Fibroblast of skin of left quadriceps (primary cell): ENCODE data around the gene AMACR.
"Not testable (repeated sequence)": the region's sequence is repeated elsewhere in the genome, so short reads cannot be mapped to it uniquely, and the experiment has no call there.

Experiments used
- DNase-seq, 2 experiments: peaks; one replicate each; pipeline ENCODE4 v3.0.0-alpha.2; 2013; ENCODE audit warnings: low read depth in 2 of 2

Gene AMACR

DNA sequence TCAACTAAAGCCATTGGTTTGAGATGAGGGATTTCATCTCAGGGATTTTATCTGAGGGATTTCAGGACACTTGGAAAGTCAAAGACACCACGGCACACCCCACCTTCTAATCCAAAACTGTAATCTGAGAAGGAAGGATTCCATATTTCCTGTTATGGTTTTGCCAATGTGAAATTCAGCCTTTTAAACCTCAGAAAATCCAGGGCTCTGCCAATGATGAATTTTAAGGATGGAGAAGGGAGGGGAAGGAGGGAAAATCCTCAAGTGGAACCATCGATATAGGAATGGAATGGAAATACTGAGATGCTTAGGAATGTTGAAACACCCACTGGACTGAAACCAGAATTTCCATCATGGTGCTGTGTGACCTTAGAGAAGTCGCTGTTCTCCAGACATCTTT is 29.9 kb upstream of the AMACR start:
- DNase-seq = no peak

DNA sequence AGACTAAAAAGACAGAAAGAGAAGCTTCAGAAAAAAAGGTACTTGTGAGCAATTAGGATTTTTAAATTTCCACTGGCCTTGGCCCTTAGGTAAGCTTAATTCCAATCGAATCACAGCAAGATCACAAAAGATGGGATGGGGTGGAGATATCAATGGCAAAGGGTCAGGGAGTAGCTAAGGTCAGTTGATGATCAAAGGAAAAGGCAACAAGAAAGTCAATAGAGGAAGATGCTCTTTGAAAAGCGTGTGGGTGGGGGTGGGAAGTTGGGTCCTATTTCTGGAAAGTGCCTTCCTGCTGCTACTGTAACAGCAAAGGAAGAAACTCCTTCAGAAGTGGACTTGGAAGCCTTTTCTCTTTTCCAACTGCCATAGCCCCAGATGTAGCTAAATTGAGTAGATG is 27.9 kb upstream of the AMACR start:
- DNase-seq = no peak

DNA sequence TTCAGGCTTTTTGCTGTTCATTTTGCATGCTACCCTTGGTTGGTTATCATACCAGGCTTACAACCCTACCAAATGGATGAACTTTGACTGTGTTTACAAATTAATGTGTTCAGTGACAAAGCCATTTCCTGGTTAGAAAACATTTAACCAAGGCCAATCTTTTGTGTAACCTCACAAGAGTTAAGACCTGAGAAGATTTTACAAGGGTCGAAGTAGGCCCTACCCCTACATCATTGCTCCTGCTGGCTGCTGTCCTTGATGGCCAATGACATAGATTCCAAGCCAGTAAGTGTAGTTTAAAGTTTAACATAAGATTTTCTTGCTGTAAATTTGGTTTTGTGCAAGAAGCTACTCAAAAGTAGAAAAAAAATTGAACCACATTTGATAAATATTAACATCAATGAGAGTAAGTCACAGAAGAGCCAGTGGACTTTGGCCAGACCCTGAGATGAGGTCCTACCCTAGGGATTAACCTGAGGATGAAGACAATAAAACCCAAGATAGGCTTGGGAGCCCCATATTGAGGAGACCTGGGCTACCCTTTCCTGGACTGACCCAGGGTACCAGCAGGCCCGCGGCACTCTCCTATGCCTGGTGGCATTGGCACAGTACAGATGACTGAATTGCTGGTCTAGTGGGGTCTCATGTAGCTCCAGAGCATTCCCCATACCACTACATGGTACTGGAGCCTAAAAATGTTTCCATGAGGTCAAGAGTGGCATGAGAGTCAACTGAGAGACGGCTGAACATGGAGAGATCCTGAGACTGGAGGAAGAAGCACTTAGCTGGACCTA is 26.9 kb upstream of the AMACR start:
- DNase-seq = no peak

DNA sequence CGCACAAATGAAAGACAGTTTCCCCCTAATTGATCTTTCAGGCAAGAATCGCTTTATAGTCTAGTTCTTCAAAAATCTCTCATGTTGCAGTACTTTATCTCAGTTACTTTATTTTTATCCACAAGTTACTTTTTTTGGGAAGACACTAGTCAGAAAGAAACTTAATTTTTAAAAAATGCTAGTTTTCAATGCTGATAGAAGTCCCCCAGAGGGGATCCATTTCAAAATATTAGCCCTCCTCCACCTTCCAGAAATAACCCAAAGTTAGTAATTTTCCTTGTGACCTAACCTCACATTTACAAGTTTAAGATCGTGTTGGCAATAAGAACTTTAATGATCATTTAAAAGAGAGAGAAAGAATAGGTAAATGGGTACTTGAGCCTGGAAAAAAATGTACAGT is 24.1 kb upstream of the AMACR start:
- no peak for DNase-seq

DNA sequence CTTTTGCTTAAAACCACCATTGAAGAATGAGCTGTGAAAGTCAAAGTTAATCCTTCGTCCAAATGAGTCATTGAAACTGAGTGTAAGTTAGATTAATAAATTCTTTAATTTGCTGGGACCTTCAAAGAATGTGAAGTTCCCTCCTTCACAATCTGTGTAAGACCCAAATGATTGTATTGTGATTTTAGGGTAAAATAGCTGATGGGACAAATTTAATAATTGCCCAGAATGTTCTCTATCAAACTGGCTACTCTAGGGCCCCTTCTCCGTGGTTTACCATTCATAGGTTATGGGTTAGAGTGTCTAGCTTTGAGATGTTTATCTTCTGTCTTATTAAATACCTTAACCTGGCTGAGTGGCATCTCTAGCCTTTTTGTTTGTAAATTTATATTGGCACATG is 23.3 kb upstream of the AMACR start:
- no peak for DNase-seq

DNA sequence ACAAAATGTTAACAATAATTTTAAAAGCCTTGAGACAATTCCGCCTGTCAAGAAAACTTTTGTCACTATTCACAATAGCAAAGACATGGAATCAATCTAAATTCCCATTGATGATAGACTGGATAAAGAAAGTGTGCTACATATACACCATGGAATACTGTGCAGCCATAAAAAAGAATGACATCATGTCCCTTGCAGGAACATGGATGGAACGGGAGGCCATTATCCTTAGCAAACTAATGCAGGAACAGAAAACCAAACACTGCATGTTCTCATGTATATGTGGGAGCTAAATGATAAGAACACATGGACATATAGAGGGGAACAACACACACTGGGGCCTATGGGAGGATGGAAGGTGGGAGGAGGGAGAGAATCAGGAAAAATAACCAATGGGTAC is 22.7 kb upstream of the AMACR start:
- DNase-seq = not testable (repeated sequence)

DNA sequence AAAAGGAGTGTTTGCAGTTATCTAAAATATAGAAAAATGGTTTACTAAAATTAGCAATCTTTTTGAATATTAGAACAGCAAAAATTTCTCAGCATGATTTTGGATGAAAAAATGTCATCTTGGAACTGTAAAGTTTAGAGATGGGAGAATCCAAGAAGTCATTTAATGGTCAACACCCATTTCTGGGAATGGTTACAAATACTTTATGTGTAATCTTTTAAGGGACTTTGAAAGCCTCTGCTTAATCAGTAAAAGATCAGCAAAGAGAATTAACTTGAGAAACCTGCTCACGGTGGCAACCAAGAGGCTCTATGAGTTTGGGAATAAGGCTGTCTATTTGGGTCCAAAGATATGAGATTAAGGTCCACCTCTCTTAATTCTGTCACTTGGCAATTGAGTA is 22.2 kb upstream of the AMACR start:
- DNase-seq = no peak

DNA sequence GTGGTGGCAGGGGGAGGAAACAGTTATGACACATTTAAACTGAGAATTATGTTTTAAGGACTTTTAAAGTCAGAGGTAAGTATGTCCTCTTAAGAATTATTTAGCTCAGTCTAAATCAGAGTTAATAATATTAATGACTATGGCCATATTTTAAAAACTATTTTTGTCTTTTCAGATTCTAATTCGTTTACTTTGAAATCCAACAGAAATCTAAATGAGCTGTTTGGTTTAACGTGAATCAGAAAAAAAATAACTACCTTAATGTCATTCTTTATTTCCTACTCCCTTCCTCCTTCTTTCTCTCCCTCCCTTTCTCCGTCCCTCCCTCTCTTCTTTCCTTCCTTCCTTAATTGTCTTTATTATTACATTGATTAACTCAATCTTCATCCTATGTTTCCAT is 20.5 kb upstream of the AMACR start:
- no peak for DNase-seq

DNA sequence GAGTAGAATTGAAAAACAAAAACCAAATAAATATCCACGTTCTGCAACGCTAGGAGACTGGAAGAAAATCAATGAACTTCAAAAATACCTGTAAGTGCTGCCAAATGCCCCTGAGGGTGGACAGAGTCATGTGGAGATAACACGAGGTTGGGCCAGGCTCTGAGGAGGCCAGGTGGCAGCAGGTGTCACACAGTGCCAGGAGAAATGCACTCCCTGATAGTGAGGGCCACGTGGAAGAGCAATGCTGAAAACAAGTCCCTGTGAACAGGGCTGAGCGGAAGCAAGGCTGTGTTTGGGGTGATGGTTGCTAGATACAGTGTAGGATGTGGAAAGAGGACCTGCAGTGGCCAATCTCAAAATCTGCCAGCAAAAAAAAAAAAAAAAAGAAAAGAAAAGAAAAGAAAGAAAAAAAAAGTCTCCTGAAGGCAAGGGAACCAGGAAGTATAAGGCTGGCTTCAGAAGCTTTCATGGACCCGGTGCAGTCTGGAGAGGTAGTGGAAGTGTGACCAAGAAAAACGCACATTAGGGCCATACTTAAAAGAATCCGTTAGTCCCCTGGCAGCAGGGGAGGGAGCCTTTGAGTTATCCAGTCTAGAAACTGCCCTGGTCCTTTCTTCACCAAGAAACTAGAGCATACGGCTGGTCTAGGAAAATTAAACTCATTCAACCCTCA is 18.4 kb upstream of the AMACR start:
- no peak for DNase-seq

DNA sequence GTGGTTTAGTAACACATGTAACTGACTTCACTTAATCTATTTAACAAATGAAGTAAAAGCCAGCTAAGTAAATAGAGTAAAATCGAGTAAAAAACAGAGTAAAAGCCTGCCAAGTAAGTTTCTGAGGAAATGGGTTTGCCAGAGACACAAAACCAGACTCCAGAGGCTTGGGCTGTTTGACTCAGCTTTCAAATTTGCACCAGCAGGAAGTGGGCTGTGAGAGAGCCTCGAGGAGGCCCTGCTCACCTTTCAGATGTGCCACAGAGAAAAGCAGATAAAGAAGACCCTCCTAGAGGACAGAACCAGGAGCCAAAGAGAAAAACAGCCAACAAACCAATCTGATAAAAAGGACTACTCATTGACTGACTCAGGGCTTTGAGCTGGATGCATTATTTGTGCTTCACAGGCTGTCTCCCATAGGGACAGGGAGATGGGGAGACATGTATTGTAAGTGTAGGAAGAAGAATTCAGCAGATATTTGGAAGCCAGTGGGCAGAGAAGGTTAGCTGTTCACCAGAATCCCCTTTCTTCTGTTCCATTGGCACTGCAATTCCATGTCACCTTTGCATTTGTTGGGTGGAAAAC is 14.4 kb upstream of the AMACR start:
- no peak for DNase-seq

DNA sequence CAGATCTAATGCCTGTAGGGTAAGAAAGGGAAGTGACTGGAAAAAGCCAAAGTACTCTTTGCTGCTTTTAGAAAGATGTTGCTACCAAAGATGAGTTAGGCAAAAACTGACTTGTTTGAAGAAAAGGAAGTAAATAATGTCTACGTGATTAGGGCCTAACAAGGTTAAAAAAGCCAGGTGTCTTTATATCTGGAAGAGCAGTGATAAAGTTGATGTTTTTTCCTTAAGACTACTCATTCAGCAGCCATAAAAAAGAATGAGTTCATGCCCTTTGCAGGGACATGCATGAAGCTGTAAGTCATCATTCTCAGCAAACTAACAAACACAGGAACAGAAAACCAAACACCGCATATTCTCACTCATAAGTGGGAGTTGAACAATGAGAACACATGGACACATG is 13.5 kb upstream of the AMACR start:
- DNase-seq = no peak

DNA sequence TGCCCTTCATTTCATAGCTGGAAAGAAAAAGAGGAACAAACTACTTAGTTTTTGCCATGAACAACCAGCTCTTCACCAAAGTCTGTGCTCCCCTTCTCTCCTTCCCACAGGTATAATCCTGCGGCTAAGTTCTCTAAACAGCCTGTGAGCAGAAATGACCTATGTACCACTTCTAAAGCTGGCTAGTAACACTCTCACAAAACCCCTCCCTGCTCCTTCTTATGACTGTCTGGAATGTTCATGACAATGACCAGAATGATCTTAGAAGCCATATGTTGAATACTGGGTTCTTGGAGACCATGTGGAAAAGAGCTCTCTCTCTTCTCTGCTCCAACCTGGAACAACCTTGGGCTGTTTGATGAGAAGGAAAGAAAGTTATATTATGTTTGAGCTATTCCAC is 12.9 kb upstream of the AMACR start:
- no peak for DNase-seq

DNA sequence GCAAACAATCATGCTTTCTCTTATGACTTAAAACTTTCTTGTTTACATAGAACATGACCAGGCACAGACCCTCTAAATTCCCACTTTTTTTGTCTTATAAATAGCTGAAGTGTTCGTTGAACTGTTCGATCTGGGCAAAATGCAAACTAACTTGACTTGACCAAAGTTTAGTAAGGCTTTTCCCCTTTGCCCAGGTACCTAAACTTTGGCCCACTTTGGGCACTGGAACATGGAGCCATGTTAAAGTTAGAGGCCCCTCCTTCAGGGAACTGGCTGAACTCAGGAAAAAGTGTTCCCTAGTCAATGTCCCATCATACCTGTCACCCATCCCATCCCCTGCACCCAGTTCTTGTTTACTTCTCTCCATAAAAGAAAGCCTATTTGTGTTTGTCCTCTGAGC is 9.4 kb upstream of the AMACR start:
- DNase-seq = no peak

DNA sequence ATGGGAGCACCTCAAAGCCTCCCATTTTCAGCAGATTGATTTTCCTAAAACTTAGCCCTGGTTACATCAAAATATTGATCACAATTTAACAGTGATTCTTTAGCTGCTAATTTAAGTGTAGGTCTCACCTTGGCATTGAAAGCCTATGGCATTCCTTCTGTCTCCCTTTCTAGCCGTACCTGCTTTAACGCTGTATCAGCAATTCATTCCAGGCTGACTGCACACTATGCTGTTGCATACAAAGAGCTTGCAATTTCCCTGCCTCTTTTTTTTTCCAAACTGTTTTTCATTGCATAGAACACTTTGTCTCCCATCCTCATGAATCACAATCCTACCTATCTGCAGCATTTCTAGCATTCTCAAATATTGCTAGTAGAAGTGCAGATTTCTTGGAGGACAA is 8.9 kb upstream of the AMACR start:
- no peak for DNase-seq

DNA sequence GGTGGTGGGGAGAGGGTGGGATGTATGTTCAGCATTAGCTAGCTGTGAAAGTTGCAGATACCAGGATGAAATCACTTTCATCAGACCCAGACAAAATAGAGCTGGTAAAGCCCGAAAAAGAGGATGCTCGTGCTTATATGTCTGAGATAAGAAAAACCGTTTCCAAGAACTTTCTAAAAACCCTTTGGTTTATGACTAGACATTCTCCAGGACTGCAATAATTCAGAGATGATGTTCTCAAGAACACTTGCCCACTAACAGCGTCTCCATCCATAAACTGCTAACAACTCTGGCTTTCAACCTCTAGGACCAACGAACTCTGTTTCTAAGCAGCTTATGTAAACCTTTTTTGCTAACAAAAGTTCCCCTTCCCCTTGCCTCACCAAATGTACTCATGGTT is 8.4 kb upstream of the AMACR start:
- DNase-seq = no peak

DNA sequence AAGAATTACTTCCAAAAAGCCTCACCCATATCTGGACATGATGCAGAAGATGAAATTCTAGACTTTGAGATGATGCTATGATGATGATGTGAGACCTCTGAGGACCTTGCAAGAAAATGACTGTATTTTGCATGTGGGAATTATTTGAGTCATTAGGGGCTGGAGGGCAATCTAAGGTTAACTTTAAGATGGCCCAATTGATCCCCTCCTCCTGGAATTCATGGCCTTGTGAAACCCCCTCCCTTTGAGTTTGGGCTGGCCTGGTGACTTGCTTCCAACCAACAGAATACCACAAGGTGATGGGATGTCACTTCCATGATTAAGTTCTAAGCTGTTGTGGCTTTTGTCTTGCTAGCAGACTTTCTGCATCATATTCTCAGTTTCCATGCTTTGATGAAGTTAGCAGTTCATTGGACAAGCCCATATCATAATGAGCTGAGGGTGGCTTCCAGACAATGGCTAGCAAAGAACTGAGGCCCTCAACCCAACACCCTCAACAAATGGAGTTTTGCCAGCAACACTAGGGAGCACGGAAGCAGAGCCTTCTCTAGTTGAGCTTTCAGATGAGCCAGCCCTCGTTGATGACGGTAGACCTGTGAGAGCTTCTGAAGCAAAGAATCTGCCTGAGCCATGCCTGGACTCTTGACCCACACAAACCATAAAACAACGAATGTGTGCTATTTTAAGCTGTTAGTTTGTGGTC is 7.4 kb upstream of the AMACR start:
- DNase-seq = no peak

DNA sequence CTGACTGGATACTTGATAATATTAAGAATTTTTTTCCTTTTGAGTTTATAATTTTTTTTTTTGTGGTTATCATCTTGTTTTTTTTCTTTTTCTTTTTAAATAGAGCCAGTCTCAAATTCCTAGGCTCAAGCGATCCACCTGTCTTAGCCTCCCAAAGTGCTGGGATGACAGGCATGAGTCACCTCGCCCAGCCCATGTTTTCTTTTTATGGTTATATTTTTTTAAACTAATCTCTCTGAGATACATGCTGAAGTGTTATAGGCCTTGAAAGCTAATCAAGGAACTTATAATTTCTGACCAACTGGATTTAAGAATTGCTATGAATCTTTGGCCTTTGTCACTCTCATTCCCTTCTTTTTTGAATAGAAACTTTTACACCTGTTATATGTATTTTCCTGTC is 6.8 kb upstream of the AMACR start:
- DNase-seq = no peak

DNA sequence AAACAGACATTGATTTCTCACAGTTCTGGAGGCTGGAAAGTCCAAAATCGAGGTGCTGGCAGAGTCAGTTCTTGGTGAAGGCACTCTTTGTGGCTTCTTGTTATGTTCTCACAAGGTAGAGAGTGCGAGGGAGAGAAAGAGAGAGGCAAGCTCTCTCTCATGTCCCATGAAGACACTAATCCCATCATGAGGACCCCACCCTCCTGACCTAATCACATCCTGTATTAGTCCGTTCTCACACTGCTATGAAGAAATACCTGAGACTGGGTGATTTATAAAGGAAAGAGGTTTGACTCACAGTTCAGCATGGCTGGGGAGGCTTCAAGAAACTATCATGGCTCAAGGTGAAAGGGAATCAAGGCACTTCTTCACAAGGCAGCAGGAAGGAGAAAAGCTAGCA is 5.7 kb upstream of the AMACR start:
- no peak for DNase-seq

DNA sequence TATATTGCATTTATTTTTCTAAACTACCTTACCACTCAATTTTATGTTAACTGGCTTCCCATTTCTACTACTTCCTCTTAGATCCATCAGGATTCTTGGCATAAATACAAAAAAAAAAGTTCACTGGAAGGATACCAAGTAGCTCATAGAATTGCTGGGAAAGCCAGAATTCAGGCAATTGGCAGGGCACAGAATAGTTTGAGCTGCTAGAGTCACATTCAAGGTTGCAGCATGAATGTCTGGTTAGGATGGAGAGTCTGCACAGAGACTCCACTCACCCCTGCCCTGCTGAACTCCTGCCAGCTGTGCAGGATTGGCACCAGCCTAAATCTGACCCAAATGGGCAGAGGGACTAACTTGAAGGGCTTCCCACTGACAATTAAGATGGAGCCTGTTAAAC is 4.9 kb upstream of the AMACR start:
- peak; percentile 32 to 39 for DNase-seq

DNA sequence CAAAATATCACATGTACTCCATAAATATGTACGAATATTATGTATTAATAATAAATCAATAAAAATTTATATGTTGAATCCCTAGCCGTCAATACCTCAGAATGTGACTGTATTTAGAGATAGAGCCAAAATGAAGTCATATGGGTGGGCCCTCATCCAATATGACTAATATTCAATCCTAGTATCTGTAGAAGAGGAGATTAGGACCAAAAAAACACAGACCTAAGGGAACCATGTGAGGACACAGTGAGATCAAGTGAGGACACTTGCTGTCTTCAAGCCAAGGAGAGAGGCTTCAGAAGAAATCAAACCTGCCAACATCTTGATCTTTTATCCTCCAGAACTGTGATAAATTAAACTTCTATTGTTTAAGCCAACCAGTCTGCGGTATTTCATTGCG is 3.7 kb upstream of the AMACR start:
- DNase-seq = no peak

DNA sequence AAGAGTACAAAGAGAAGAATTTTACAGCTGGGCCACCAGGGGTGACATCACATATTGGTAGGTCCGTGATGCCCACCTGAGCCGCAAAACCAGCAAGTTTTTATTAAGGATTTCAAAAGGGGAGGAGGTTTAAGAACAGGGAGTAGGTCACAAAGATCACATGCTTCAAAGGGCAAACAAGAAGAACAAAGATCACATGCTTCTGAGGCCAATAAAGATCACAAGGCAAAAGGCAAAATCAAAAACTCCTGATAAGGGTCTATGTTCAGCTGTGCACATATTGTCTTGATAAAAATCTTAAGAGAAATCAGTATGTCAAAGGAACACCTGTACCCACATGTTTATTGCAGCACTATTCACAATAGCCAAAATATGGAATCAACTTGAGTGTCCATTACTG is 2.3 kb upstream of the AMACR start:
- DNase-seq = not testable (repeated sequence)

DNA sequence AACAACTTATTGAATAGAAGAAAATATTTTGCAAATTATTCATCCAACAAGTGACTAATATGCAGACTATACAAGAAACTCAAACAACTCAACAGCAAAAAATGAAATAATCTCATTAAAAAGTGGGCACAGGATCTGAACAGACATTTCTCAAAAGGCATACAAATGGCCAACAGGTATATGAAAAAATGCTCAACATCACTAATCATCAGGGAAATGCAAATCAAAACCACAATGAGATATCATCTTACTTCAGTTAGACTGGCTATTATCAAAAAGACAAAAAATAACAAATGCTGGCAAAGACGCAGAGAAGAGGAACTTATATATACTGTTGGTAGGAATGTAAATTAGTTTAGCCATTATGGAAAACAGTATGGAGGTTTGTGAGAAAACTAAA is 1.8 kb upstream of the AMACR start:
- no peak for DNase-seq

DNA sequence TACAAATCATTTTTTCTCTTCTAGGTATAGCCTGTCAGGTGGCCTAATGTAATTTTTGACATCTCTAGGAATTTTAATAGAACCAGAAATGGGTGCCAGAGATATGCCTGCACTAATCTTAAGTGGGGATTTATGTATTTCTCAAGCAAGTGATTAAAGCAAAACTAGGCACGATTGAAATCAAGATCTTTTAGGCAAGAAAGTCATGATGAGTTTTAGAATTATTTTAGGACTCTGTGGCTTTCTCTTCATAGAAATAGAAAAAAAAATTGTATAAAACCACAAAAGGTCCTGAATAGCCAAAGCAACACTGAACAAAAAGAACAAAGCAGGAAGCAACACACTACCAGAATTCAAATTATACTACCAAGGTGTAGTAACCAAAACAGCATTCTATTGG is 952 bp upstream of the AMACR start:
- no peak for DNase-seq
